ENCODE results near the gene ILKAP.

The ILKAP gene

GRCh38 chr2:238251331-238251730 lies 47.8 kb upstream of the ILKAP start:
- no peak overlapping the region for H3K27ac ChIP-seq (replicated peaks)
- H3K4me3 ChIP-seq (replicated peaks; ENCODE audit: insufficient read depth, low read length), result no peak overlapping the region
- DNase-seq (ENCODE audit: low read depth in 1 of 2, low spot score in 1 of 2), result no peak
- TF ChIP-seq POLR2AphosphoS5 (IDR thresholded peaks at IDR 0.05; ENCODE audit: low read depth) (no peak), GABPA (IDR thresholded peaks at IDR 0.05; ENCODE audit: low read depth) (no peak), SPI1 (IDR thresholded peaks at IDR 0.05; ENCODE audit: borderline replicate concordance, low read depth) (no peak), CTCF (IDR thresholded peaks at IDR 0.05; ENCODE audit: insufficient read depth, low read length) (no peak)
- TF ChIP-seq, protein P1, sequence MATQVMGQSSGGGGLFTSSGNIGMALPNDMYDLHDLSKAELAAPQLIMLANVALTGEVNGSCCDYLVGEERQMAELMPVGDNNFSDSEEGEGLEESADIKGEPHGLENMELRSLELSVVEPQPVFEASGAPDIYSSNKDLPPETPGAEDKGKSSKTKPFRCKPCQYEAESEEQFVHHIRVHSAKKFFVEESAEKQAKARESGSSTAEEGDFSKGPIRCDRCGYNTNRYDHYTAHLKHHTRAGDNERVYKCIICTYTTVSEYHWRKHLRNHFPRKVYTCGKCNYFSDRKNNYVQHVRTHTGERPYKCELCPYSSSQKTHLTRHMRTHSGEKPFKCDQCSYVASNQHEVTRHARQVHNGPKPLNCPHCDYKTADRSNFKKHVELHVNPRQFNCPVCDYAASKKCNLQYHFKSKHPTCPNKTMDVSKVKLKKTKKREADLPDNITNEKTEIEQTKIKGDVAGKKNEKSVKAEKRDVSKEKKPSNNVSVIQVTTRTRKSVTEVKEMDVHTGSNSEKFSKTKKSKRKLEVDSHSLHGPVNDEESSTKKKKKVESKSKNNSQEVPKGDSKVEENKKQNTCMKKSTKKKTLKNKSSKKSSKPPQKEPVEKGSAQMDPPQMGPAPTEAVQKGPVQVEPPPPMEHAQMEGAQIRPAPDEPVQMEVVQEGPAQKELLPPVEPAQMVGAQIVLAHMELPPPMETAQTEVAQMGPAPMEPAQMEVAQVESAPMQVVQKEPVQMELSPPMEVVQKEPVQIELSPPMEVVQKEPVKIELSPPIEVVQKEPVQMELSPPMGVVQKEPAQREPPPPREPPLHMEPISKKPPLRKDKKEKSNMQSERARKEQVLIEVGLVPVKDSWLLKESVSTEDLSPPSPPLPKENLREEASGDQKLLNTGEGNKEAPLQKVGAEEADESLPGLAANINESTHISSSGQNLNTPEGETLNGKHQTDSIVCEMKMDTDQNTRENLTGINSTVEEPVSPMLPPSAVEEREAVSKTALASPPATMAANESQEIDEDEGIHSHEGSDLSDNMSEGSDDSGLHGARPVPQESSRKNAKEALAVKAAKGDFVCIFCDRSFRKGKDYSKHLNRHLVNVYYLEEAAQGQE (IDR thresholded peaks at IDR 0.05; ENCODE audit: insufficient replicate concordance, low read depth), result no peak
- H3K27me3 ChIP-seq (ENCODE audit: insufficient read depth, poor library complexity, severe bottlenecking), result no peaks in the 10 kb centered on the region

- Histone ChIP-seq H3K27ac (replicated peaks) (no peak overlapping the region), H3K4me3 (replicated peaks; ENCODE audit: insufficient read depth, low read length) (no peak overlapping the region), H3K27me3 (ENCODE audit: insufficient read depth, poor library complexity, severe bottlenecking) (no peaks in the 10 kb centered on the region)
- DNase-seq (ENCODE audit: low read depth in 1 of 2, low spot score in 1 of 2), result no peak
- TF ChIP-seq GABPA (IDR thresholded peaks at IDR 0.05; ENCODE audit: low read depth) (no peak), SPI1 (IDR thresholded peaks at IDR 0.05; ENCODE audit: borderline replicate concordance, low read depth) (no peak), CTCF (IDR thresholded peaks at IDR 0.05; ENCODE audit: insufficient read depth, low read length) (no peak), POLR2AphosphoS5 (IDR thresholded peaks at IDR 0.05; ENCODE audit: low read depth) (no peak)
- TF ChIP-seq, protein P1 (IDR thresholded peaks at IDR 0.05; ENCODE audit: insufficient replicate concordance, low read depth), result no peak
These were observed 47.4 kb upstream of the ILKAP start for GRCh38 chr2:238250896-238251295.

DNA sequence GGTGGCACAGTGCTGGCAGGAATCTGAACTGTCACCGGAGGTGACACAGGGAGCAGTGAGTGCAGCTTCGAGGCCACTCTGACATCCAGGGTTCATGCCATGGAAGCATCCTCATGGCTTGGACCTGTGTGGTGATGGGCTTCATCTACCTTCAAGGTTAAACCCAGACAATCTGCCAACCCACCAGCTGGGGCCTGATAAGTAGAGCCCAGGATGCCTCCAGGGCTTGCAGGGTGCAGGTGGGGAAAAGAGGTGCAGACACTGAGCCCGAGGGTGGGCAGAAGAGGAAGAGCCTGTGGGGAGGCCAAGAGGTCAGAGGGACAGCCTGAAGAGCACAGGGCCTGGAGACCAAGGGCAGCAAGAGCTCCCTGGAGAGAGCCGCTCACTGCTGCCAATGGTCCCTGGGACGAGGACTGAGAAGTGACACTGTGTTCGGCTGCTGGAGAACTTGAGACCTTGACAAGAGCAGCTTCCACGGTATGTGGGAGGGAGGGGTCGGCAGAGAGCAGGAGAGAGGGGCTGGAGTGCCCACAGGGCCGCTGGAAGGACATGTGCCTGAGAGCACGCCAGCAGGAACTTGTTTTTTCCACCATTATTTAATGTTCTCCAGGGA lies 44.5 kb upstream of the ILKAP start:
- H3K27me3 ChIP-seq (ENCODE audit: insufficient read depth, poor library complexity, severe bottlenecking), result no peaks in the 10 kb centered on the region
- H3K27ac ChIP-seq (replicated peaks), result no peak overlapping the region

More for the DNA sequence above, 44.5 kb upstream of the ILKAP start:
- DNase-seq (ENCODE audit: low read depth in 1 of 2, low spot score in 1 of 2), result no peak
- TF ChIP-seq POLR2AphosphoS5 (IDR thresholded peaks at IDR 0.05; ENCODE audit: low read depth) (no peak), CTCF (IDR thresholded peaks at IDR 0.05; ENCODE audit: insufficient read depth, low read length) (no peak), SPI1 (IDR thresholded peaks at IDR 0.05; ENCODE audit: borderline replicate concordance, low read depth) (no peak), GABPA (IDR thresholded peaks at IDR 0.05; ENCODE audit: low read depth) (no peak)
- TF ChIP-seq, protein P1 (IDR thresholded peaks at IDR 0.05; ENCODE audit: insufficient replicate concordance, low read depth), result no peak
- no peak overlapping the region for H3K4me3 ChIP-seq (replicated peaks; ENCODE audit: insufficient read depth, low read length)
